ENCODE results near the gene FOSL1. TPM values are rescaled to one million over a fixed set of nuclear protein-coding genes. Genes with fewer than 3 reads are reported as not detected.
A peak's percentile ranks its signal among the peaks of the same experiment; 100 is the strongest.

Gene FOSL1
- total and polyA plus RNA-seq, 2 of the 13 experiments (the other 11 are each of a cell fraction or from before 2014, with no cell fraction given) = 4.0 to 4.1 TPM

GRCh38 chr11:65919141-65919572, 19.0 kb upstream of the FOSL1 start, which contains the start of gene DRAP1 (continued):
- no peak for TF ChIP-seq CREB3 (CRISPR knock-in tag; IDR thresholded peaks at IDR 0.05)
- peak; percentile 63; the same call in 1 of the 2 replicates for TF ChIP-seq ZSCAN21 (CRISPR knock-in tag; IDR thresholded peaks at IDR 0.05; ENCODE audit: borderline replicate concordance)
- no peak for TF ChIP-seq ARNTL (CRISPR knock-in tag; IDR thresholded peaks at IDR 0.05)
- peak; percentile 83 for TF ChIP-seq ZNF264 (CRISPR knock-in tag; IDR thresholded peaks at IDR 0.05)
- peak; percentile 79; the same call in 1 of the 2 replicates for TF ChIP-seq TFDP1 (CRISPR knock-in tag; IDR thresholded peaks at IDR 0.05; ENCODE audit: borderline replicate concordance)
- TF ChIP-seq ADNP (CRISPR knock-in tag; IDR thresholded peaks at IDR 0.05) = no peak
- TF ChIP-seq ZNF766 (CRISPR knock-in tag; IDR thresholded peaks at IDR 0.05; ENCODE audit: borderline replicate concordance) = 0 out of 2 replicates have a peak, but pooled peaks have one; percentile 55
- TF ChIP-seq NFIC (IDR thresholded peaks at IDR 0.05; ENCODE audit: low read length) = no peak
- TF ChIP-seq POGZ (CRISPR knock-in tag; IDR thresholded peaks at IDR 0.05) = peak; percentile 79
- no peak for TF ChIP-seq ZBTB8A (CRISPR knock-in tag; IDR thresholded peaks at IDR 0.05; ENCODE audit: borderline replicate concordance, low read depth)
- TF ChIP-seq POLR2AphosphoS5 (IDR thresholded peaks at IDR 0.05; ENCODE audit: low read depth, low read length) = no peak
- TF ChIP-seq ZNF75D (CRISPR knock-in tag; IDR thresholded peaks at IDR 0.05; ENCODE audit: borderline replicate concordance) = no peak
- TF ChIP-seq ZNF816 (CRISPR knock-in tag; IDR thresholded peaks at IDR 0.05; ENCODE audit: borderline replicate concordance) = no peak
- peak; percentile 77; the same call in 1 of the 2 replicates for TF ChIP-seq ZNF784 (CRISPR knock-in tag; IDR thresholded peaks at IDR 0.05; ENCODE audit: borderline replicate concordance)
- no peak for TF ChIP-seq ZNF589 (CRISPR knock-in tag; conservative IDR thresholded peaks at IDR 0.05)
- TF ChIP-seq RARG (CRISPR knock-in tag; IDR thresholded peaks at IDR 0.05; ENCODE audit: low read depth) = no peak
- 0 out of 2 replicates have a peak, but pooled peaks have one; percentile 37 for TF ChIP-seq BRCA1 (CRISPR knock-in tag; IDR thresholded peaks at IDR 0.05)
- peak; percentile 80 for TF ChIP-seq ZNF546 (CRISPR knock-in tag; conservative IDR thresholded peaks at IDR 0.05)
- peak; percentile 60; the same call in 1 of the 2 replicates for TF ChIP-seq HOXD1 (CRISPR knock-in tag; IDR thresholded peaks at IDR 0.05)
- TF ChIP-seq SALL2 (CRISPR knock-in tag; IDR thresholded peaks at IDR 0.05) = peak; percentile 89
- peak; percentile 63; the same call in 1 of the 2 replicates for TF ChIP-seq KAT8 (CRISPR knock-in tag; IDR thresholded peaks at IDR 0.05)
- peak; percentile 32; the same call in 1 of the 2 replicates for TF ChIP-seq ZNF256 (CRISPR knock-in tag; conservative IDR thresholded peaks at IDR 0.05)
- peak; percentile 81 for TF ChIP-seq ZFX (CRISPR knock-in tag; IDR thresholded peaks at IDR 0.05; ENCODE audit: low read depth)
- TF ChIP-seq ZNF619 (CRISPR knock-in tag; IDR thresholded peaks at IDR 0.05) = no peak
- TF ChIP-seq DZIP1 (CRISPR knock-in tag; IDR thresholded peaks at IDR 0.05) = no peak
- TF ChIP-seq ZNF576 (CRISPR knock-in tag; IDR thresholded peaks at IDR 0.05) = no peak
- TF ChIP-seq ZNF891 (CRISPR knock-in tag; IDR thresholded peaks at IDR 0.05) = no peak
